Stimulated activated CD4-positive, alpha-beta T cell treated with anti-CD3 and anti-CD28 coated beads, TNF-alpha, amount 100 ng/mL, for 48 hours (primary cell): Measurements from ENCODE around the gene EIF4G3.

Experiments used
- DNase-seq, 3 donors: peaks; one replicate each; pipeline ENCODE4 v3.0.0-alpha.2; 2020; ENCODE audit warnings: low read depth in 3 of 3

Gene EIF4G3

DNA sequence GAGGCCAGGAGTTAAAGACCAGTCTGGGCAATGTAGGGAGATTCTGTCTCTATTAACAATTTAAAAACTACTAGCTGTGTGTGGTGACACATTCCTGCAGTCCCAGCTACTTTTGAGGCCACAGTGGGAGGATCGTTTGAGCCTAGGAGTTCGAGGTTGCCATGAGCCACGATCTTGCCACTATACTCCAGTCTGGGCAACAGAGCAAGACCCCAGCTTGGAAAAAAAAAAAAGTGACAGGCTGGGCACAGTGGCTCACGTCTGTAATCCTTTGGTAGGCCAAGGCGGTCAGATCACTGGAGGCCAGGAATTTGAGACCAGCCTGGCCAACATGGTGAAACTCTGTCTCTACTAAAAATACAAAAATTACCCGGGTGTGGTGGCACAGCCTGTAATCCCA is 416.4 kb downstream of the EIF4G3 start:
- no peak for DNase-seq
